ENCODE data around the gene HTT.

Gene HTT

GRCh38 chr4:3239303-3239702, 164.8 kb downstream of the HTT start:
- H3K36me3 ChIP-seq (ENCODE audit: control insufficient read depth, insufficient read depth, low read length): peaks cover 54% of the 10 kb centered on the region
- H3K4me1 ChIP-seq (ENCODE audit: control insufficient read depth, insufficient read depth, low read length): peaks cover 7% of the 10 kb centered on the region
- H3K9me3 ChIP-seq (ENCODE audit: control insufficient read depth, insufficient read depth, low read length): no peaks in the 10 kb centered on the region
- H3K27me3 ChIP-seq (ENCODE audit: control insufficient read depth, insufficient read depth, low read length): no peaks in the 10 kb centered on the region
- H3K4me3 ChIP-seq (ENCODE audit: low read depth, low read length): no peak overlapping the region
- H3K9ac ChIP-seq (ENCODE audit: low read depth, low read length): no peak overlapping the region

- H3K9me3 ChIP-seq (ENCODE audit: control insufficient read depth, insufficient read depth, low read length): no peaks in the 10 kb centered on the region
- H3K36me3 ChIP-seq (ENCODE audit: control insufficient read depth, insufficient read depth, low read length): peaks cover 47% of the 10 kb centered on the region
- H3K9ac ChIP-seq (ENCODE audit: low read depth, low read length): no peak overlapping the region
- no peaks in the 10 kb centered on the region for H3K27me3 ChIP-seq (ENCODE audit: control insufficient read depth, insufficient read depth, low read length)
- H3K4me1 ChIP-seq (ENCODE audit: control insufficient read depth, insufficient read depth, low read length): peaks cover 7% of the 10 kb centered on the region
- no peak overlapping the region for H3K4me3 ChIP-seq (ENCODE audit: low read depth, low read length)
Observed at GRCh38 chr4:3239998-3240920, 165.8 kb downstream of the HTT start.

GRCh38 chr4:3240936-3241522, 166.5 kb downstream of the HTT start:
- H3K27me3 ChIP-seq (ENCODE audit: control insufficient read depth, insufficient read depth, low read length): no peaks in the 10 kb centered on the region
- H3K9ac ChIP-seq (ENCODE audit: low read depth, low read length): no peak overlapping the region
- no peaks in the 10 kb centered on the region for H3K9me3 ChIP-seq (ENCODE audit: control insufficient read depth, insufficient read depth, low read length)
- H3K4me1 ChIP-seq (ENCODE audit: control insufficient read depth, insufficient read depth, low read length): peaks cover 7% of the 10 kb centered on the region
- H3K36me3 ChIP-seq (ENCODE audit: control insufficient read depth, insufficient read depth, low read length): peaks cover 41% of the 10 kb centered on the region
- H3K4me3 ChIP-seq (ENCODE audit: low read depth, low read length): no peak overlapping the region

- Histone ChIP-seq H3K9ac (ENCODE audit: low read depth, low read length) (peak overlapping the region; percentile 24), H3K36me3 (ENCODE audit: control insufficient read depth, insufficient read depth, low read length) (peaks cover 35% of the 10 kb centered on the region), H3K4me3 (ENCODE audit: low read depth, low read length) (no peak overlapping the region), H3K27me3 (ENCODE audit: control insufficient read depth, insufficient read depth, low read length) (no peaks in the 10 kb centered on the region), H3K4me1 (ENCODE audit: control insufficient read depth, insufficient read depth, low read length) (peaks cover 7% of the 10 kb centered on the region), H3K9me3 (ENCODE audit: control insufficient read depth, insufficient read depth, low read length) (no peaks in the 10 kb centered on the region)
Observed at GRCh38 chr4:3241898-3242524, 167.5 kb downstream of the HTT start.

GRCh38 chr4:3243136-3243780, 168.8 kb downstream of the HTT start:
- Histone ChIP-seq H3K36me3 (ENCODE audit: control insufficient read depth, insufficient read depth, low read length) (peaks cover 35% of the 10 kb centered on the region), H3K4me3 (ENCODE audit: low read depth, low read length) (no peak overlapping the region), H3K27me3 (ENCODE audit: control insufficient read depth, insufficient read depth, low read length) (no peaks in the 10 kb centered on the region), H3K9ac (ENCODE audit: low read depth, low read length) (no peak overlapping the region), H3K9me3 (ENCODE audit: control insufficient read depth, insufficient read depth, low read length) (no peaks in the 10 kb centered on the region), H3K4me1 (ENCODE audit: control insufficient read depth, insufficient read depth, low read length) (no peaks in the 10 kb centered on the region)

GRCh38 chr4:3244002-3244401, 169.5 kb downstream of the HTT start:
- no peak overlapping the region for H3K9ac ChIP-seq (ENCODE audit: low read depth, low read length)
- H3K27me3 ChIP-seq (ENCODE audit: control insufficient read depth, insufficient read depth, low read length): no peaks in the 10 kb centered on the region
- peaks cover 32% of the 10 kb centered on the region for H3K36me3 ChIP-seq (ENCODE audit: control insufficient read depth, insufficient read depth, low read length)
- no peaks in the 10 kb centered on the region for H3K4me1 ChIP-seq (ENCODE audit: control insufficient read depth, insufficient read depth, low read length)
- H3K9me3 ChIP-seq (ENCODE audit: control insufficient read depth, insufficient read depth, low read length): no peaks in the 10 kb centered on the region
- no peak overlapping the region for H3K4me3 ChIP-seq (ENCODE audit: low read depth, low read length)

GRCh38 chr4:3244747-3245146, 170.3 kb downstream of the HTT start:
- Histone ChIP-seq H3K4me1 (ENCODE audit: control insufficient read depth, insufficient read depth, low read length) (no peaks in the 10 kb centered on the region), H3K9ac (ENCODE audit: low read depth, low read length) (no peak overlapping the region), H3K9me3 (ENCODE audit: control insufficient read depth, insufficient read depth, low read length) (no peaks in the 10 kb centered on the region), H3K4me3 (ENCODE audit: low read depth, low read length) (no peak overlapping the region), H3K36me3 (ENCODE audit: control insufficient read depth, insufficient read depth, low read length) (peaks cover 25% of the 10 kb centered on the region), H3K27me3 (ENCODE audit: control insufficient read depth, insufficient read depth, low read length) (no peaks in the 10 kb centered on the region)

- no peaks in the 10 kb centered on the region for H3K4me1 ChIP-seq (ENCODE audit: control insufficient read depth, insufficient read depth, low read length)
Observed at GRCh38 chr4:3245676-3246075, 171.2 kb downstream of the HTT start.

GRCh38 chr4:3246458-3247398, 172.2 kb downstream of the HTT start:
- H3K36me3 ChIP-seq (ENCODE audit: control insufficient read depth, insufficient read depth, low read length): peaks cover 7% of the 10 kb centered on the region
- no peak overlapping the region for H3K4me3 ChIP-seq (ENCODE audit: low read depth, low read length)
- H3K27me3 ChIP-seq (ENCODE audit: control insufficient read depth, insufficient read depth, low read length): no peaks in the 10 kb centered on the region
- H3K9ac ChIP-seq (ENCODE audit: low read depth, low read length): no peak overlapping the region
- no peaks in the 10 kb centered on the region for H3K9me3 ChIP-seq (ENCODE audit: control insufficient read depth, insufficient read depth, low read length)
- no peaks in the 10 kb centered on the region for H3K4me1 ChIP-seq (ENCODE audit: control insufficient read depth, insufficient read depth, low read length)

More at GRCh38 chr4:3245676-3246075, 171.2 kb downstream of the HTT start:
- Histone ChIP-seq H3K9ac (ENCODE audit: low read depth, low read length) (no peak overlapping the region), H3K9me3 (ENCODE audit: control insufficient read depth, insufficient read depth, low read length) (no peaks in the 10 kb centered on the region), H3K36me3 (ENCODE audit: control insufficient read depth, insufficient read depth, low read length) (peaks cover 17% of the 10 kb centered on the region), H3K4me3 (ENCODE audit: low read depth, low read length) (no peak overlapping the region), H3K27me3 (ENCODE audit: control insufficient read depth, insufficient read depth, low read length) (no peaks in the 10 kb centered on the region)

- Histone ChIP-seq H3K36me3 (ENCODE audit: control insufficient read depth, insufficient read depth, low read length) (peaks cover 8% of the 10 kb centered on the region), H3K4me3 (ENCODE audit: low read depth, low read length) (no peak overlapping the region), H3K9me3 (ENCODE audit: control insufficient read depth, insufficient read depth, low read length) (no peaks in the 10 kb centered on the region), H3K4me1 (ENCODE audit: control insufficient read depth, insufficient read depth, low read length) (no peaks in the 10 kb centered on the region), H3K27me3 (ENCODE audit: control insufficient read depth, insufficient read depth, low read length) (no peaks in the 10 kb centered on the region), H3K9ac (ENCODE audit: low read depth, low read length) (no peak overlapping the region)
Observed at GRCh38 chr4:3247399-3248177, 173.1 kb downstream of the HTT start.
